NCI-H1930 (cell line): Measurements from ENCODE around the gene ARNT2.

ENCODE experiments used
- DNase-seq, 2 experiments: peaks; one replicate each; lab custom pipeline; 2025; lab: John Stamatoyannopoulos, UW

The ARNT2 gene

DNA sequence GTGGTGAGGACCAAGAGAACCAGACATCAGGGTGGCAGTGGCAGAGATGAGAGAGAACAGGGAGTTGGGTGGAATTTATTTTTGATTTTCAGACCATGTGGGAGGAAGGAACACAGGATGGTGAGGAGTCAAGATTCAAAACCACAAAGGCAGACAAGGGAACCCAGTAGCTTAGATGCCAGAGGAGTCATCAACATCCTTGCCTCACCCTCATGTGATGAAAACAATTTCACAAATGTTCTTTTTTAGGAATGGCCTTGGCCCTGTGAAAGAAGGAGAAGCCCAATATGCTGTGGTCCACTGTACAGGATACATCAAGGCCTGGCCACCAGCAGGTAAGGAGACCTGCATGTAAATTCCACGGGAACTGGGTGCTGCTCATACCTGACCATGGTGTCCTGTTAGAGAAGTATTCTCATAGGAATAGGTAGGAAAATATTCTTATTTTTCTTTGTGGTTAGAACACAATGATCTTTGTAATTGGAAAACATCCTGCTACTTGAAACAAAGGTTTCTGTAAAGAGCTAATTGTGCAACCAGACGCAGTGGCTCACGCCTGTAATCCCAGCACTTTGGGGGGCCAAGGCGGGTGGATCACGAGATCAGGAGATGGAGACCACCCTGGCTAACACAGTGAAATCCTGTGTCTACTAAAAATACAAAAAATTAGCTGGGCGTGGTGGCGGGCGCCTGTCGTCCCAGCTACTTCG is 110.0 kb downstream of the ARNT2 start:
- DNase-seq: no peak

DNA sequence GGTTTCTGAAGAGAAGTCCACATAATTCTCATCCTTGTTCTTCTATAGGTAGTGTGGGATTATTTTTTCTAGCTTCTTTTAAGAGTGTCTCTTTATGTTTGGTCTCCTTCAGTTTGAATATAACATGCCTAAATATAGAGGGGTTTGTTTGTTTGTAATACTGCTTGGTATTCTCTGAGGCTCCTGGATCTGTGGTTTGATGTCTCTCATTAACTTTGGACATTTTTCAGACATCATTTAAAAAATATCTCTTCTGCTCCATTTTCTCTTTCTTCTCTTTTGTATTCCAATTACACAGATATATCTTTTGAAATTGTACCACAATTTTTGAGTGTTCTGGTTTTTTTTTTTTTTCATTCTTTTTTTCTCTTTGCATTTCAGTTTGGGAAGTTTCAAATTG is 113.1 kb downstream of the ARNT2 start:
- no peak for DNase-seq

DNA sequence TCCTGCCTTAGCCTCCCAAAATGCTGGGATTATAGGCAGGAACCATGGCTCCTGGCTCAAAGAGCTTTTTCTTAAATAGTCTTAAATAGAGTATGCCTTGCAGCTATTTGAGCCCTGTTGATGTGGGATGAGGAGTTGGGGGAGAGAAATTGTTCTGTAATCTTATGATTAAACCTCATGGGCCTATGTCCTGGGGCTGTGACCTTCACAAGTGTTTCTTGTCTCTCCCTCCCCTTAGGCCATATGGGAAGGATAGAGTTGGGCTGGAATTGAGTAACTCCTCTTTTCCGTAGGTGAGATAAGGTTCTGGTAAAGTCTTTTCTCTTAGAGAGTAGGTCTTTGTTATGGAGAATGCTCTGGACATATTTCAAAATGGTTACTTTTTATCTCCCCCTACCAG is 114.3 kb downstream of the ARNT2 start:
- no peak for DNase-seq

DNA sequence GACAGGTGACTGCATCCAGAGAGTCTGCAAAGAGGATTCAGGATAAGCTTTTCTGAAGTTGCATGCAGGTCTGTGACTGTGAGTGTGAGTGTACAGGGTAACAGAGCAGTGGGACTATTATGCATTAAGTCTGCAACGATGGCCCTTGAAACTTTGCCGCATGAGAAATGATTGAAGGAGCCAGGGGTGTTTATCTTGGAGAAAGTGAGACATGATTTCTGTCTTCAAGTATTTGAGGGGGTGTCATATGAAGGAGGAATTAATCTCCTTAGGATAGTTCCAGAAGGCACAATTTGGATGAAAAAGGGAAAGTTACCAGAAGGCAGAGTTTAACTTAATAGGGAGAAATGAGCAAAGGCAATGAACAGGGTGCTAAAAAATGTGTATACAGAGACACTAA is 119.6 kb downstream of the ARNT2 start:
- no peak for DNase-seq

DNA sequence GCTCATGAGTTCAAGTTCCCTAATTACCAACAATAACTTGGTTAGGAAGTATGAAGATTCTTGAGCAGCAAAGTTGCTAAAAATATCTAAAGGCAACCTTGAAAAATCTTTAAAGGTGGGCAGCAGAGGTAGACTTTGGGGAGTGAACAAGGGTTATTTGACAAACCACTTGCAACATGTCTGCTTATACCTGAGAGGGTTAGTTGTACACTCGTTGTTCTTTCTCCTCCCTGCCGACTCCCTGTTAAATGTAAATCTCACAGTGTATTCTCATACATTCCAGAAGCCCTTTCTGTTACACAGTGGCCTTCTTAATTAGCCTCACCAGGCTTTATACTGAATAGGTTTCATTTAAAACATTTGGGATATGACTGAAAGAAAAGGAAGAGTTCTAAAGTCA is 121.7 kb downstream of the ARNT2 start:
- DNase-seq: no peak

DNA sequence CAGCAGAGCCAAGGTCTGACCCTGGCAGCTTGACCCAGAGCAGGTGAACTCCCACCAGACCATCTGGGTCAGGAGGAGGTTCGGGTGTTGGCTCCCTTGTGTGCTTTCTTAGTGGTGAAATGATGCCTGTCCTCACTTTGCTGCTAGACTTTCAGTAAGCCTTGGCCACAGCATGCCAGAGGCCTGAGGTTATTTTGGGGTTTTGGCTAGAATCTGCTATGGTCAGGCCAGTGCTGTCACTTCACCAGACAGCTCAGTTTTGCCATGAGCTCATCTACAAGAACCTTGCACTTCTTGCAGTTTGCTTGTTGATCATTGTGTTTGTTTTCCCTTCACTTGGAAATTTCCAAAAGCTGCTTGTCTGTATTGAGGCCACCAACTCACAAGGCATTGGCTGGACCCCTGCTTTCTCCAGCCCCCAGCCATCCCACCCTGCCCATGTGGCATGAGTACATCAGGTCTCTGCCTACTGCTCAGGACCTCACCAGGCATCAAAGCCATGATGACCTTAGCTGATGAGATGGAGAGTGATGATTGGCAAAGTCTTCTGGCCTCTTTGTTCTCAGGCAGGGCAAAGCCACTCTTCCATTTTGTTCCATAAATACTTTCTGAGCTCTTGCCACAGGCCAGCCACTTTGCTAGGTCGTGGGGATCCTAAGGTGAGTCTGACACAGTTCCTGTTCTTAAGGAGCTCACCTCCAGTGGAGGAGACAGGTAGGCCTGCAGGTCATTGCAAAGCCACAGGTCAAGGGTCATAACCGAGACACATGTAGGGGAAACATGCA is 122.6 kb downstream of the ARNT2 start:
- no peak for DNase-seq

DNA sequence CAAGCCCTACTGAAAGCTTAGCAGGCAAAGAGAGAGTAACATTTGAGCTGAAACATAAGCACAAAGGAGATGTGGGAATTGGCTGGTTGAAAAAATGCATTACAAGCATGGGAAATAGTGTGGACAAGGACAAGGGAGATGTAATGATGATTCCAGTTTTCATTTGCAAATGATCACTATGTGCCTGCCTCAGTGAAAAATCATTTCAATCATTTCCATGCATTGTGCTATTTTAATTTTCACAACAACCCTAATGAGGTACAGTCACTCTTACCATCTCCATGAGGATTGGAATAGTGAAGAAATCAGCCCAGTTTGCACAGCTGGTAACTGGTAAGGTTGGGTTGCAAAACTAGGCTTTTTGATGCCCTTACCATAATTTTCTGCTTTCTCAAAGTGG is 123.2 kb downstream of the ARNT2 start:
- no peak for DNase-seq

DNA sequence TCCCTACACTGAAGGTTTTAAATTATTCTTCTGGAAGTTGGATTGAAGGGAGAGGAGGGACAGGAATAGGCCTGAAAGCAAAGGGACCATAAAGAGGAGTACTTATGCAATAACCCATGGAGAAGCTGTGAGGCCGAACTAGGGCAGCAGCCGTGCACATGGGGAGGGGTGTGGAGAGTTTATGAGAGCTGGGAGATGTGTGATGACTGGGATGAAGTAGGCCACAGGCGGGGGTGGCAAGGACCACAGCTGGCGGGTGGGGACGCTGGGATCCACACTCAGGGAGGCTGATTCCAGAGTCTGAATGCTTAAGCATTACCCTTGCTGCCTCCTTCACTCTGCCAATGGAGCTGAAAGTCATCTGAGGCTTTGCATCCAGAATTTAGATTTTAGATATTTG is 123.8 kb downstream of the ARNT2 start:
- no peak for DNase-seq

DNA sequence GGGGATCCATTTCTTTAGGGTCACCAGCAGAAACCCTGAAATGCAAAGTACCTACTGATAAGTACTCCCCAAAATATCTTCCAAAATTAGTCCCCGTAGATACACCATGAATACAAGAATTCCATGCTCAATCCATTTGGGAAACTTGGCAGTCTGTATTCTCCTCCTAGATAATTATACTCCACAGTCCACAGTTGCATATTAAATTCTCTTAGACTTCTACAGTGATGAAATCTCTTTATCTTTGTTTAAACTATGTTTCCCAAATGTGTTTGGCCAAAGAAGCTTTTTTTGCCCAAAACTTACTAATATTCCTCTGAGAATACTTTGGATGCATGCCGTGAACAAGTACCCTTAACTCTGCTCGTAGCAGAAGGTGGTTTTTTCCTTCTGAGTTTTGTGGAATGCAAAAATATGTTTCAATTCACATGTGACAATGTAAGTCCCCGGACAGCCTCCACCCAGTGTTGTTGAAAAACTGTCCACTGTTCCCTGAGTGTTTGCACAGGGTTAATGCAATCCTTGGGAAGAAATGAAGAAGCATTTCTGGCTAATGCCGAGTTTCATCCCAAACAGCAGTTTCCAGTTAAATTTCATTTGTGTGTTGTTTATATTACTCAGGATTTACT is 126.7 kb downstream of the ARNT2 start:
- no peak for DNase-seq

DNA sequence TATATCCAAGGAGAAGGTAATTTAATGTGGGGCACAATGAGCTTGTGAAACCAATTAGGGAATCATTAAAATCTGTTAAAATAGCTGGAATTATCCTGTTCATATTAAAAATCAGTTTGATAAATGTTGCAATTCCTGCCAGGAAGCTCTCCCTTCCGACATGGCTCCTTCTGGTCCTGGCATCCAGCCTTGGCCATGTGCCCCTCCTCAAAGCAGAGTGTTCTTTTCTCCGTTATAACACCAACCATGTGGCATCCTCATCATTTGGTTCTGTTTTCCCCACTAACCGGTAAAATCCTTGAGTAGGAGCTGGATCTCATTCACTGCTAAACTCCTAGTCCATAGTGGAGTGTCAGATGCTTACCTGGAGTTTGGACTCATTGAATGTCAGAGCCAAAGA is 127.2 kb downstream of the ARNT2 start:
- DNase-seq: no peak

DNA sequence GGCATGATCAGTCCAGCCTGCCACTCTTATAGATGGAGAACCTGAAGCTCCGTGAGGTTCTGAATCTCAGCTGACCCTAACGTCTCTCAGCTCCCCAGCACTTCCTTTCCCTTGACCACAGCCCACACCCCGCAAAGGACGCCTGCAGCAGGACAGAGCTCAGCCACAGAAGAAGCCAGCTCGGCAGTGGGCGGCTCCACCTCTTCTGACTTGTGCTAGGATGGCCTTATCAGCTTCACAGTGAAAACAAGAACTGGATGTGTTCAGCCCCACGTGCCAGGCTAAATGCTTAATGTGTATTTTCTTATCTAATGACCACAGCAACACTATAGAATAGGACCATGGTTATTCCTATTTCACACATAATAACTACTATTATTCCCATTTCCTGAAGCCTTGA is 127.6 kb downstream of the ARNT2 start:
- no peak for DNase-seq

DNA sequence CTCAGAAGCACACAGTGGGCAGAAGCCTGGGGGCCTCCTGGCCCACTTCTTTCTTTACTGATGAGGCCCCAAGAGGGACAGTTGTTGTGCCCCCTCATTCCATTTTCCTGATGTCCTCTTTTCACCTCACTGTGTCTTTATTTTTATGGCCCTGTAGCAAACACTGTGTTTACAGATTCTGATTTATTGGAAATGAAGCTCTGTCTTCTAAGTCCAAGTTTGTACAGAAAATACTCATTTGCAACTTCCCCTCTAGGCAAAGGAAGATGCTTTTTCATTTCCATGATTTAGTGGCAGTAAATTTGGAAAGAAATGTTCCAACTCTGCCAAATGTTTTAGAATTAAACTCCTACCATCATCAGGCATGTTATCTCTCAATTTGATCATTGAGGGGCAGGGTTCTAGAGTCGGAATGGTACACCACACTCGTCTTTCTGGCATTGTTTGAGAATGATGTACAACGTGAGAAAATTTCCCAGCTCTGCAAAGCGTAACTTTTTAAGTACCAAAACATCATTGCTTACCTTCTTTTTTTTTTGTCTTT is 129.7 kb downstream of the ARNT2 start:
- no peak for DNase-seq

DNA sequence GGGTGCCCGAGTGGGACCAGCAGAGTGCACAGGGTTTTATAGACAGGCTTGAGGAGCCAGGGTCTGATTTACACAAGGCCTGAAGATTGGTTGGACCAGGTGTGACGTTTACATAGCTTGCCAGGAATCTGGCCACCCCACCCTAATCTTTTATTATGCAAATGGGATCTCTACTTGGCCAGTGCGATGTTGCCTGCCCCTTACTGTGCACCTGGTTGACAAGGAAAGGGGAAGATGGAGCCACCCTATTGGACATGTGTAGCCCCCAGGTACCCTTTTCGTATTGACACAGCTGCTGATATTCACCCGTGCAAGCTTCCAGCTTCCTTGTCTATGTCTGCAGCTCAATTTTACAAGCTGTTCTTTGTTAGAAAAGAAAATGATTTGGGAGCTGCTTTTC is 132.0 kb downstream of the ARNT2 start:
- DNase-seq: no peak

DNA sequence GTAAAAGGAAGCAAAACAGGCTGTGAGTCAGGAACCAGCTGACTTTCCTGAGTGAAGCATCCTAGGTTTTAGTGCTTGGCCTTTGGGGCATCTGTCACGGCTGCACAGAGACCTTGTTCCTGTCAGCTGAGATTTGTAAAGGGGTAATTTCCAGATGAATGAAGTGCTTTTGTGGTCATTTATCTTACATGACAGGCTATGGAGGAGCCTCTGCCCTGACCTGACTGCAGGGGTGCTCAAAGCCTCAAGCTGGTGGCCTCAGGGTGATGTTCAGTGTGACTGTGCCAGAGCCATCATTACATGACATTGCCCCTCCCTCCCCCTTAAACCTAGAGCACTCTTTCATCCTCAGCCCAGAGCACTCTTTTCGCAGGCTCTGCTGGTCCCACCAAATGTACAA is 132.5 kb downstream of the ARNT2 start:
- DNase-seq: no peak

DNA sequence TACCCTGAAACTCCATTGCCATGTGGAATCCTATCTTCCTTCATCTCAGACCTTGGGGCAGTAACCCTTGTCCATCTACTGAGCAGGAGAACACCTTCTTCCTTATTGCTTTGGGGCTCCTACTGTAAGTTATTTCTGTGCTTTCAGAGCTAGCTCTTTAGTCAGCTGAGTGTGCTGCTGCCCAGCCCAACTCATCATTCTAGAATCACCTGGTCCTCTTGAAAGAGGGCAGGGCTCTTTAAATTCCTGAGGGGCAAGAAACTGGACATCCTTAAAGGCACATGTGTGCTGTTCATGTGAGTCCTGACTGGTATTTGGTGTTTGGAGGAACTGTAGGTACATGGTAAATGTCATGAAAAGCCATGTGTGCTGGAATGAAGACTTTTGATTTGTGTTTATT is 140.9 kb downstream of the ARNT2 start:
- DNase-seq: no peak

DNA sequence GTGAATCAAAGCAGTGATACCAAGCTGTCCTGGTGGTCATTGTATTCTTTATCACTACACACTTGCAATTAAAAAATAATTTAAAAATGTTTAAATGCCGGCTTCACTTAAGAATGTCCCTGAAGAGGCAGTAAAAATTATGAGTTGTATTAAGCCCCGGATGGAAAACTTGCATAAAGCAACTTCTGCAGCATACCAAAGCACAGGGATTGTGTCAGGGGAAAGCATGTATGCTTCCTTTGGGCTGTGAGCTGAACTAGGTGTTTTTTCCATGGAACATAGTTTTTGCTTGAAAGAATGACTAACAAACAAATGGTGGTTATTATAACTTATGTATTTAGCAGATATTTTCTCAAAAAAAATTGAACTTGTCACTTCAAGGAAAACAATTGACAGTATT is 143.1 kb downstream of the ARNT2 start:
- DNase-seq: no peak

DNA sequence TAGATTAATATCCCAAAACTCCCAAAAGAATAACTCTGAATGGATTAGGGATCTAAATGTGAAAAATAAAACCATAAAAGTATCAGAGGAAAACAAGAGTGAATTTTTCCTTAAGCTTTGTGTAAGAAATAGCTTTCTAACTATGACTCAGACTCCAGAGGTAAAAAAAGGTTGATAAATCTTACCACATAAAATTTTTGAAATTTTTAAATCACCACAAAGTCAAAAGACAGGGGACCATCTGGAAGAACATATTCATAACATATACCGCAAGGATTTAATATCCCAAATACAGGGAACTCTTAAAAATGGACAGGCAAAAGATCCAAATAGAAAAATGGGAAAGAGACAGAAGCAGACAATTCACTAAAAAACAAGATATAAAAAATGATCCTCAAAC is 145.0 kb downstream of the ARNT2 start:
- no peak for DNase-seq

DNA sequence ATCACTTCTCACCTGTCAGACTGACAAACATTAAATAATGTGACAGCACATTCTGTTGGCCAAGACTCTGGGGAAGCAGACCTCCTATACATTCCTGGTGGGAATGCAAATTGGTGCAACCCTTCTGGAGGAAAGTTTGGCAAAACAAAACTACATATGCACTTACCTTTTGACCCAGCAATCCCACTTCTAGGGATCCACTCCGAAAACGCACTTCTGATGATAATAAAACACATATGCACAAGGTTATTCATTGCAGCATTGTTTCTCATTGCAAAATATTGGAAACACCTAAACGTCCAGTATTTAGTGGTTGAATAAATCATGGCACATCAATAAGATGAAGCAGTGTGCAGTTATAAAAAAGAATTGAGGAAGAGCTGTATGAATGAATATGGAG is 145.5 kb downstream of the ARNT2 start:
- no peak for DNase-seq

DNA sequence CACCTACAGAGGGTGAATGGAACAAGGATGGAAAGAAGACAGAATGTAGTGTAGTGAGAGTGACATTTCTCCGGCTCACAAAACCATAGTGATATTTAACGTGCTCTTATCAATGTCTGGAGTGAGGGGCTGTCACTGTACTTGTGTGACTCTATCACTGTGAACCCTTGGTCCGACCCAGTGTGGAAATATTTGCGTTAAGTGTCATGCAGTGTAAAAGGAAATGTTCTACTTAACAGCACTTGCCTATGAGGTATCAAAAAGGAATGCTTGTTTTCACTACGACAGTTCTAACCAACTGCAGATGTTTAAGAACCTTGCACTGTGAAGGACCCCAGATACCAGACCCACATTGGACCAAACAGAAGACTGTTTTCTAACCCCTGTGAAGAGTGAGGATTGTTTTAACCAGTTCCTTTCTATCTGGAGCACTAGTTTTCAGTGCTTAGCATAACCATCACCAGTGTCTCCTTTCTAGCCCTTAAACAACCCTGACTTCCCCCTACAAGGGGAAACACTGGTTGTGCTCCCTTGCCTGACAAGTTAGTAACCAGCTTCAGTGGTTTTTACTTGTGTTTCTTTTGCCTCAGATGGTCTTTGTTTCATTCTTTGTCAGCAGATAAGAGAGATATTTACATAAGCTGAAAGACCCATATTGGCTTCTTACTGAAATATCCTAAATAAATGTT is 146.2 kb downstream of the ARNT2 start:
- no peak for DNase-seq

DNA sequence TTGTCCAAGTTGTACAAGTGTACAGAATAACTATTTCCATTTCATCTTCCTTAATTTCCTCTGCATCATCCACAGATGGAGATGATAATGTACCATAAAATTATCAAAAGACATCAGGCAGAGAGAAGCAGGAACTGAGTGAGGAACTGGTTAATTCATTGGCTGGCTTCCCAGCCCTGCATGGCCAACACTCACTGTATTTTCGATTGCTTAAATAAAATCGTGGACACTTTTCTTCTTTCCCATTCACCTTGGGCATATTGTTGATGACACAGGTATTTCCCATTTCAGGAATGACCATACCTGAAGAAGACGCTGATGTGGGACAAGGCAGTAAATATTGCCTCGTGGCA is 146.7 kb downstream of the ARNT2 start:
- DNase-seq: no peak

DNA sequence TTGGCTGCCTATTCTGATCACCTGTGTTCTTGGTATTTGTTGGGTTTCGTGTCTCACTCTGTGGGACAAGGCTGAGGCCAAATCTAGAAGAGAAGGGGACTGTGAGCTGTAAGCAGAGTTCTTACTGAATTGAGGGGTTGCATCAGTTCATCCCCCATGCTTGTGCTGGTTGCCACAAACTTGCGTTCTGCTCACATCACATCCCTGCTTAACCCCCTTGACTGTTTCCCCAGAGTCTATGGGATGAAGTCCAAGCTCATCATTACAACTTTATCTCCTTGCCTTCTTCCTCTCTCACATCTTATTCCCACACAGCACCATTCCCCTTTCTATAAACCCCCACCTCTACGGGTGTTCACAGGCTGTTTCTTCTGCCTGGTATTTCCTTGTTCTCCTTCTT is 147.2 kb downstream of the ARNT2 start:
- DNase-seq: no peak

DNA sequence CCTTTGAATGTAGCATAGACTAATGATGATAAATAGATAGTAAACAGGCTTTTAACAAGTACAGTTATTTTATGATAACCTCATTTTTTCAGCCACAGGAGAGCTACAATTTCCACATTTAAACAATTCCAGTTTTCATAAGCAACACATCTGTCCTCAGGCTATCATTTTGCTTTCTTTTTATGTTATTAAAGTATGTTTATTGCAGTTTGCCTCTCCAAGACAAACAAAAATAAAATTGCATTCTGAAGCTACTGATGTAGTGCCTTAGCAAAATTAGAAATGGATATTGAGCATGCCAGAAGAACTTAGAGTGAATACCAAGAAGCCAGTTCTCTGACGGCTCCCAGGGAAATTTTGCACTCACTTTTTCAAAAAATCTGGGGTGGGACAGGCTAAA is 150.4 kb downstream of the ARNT2 start:
- DNase-seq: no peak
